Heart left ventricle (tissue), 13 donors: ENCODE results near the gene CHST11.

Experiments used
- POLR2A ChIP-seq, 2 donors: fragments of 450-650 bp; IDR thresholded peaks; one replicate each; pipeline ENCODE4 v1.6.1; 2017; ENCODE audit warnings: antibody characterized with exemption in 2 of 2, mild to moderate bottlenecking in 2 of 2, moderate library complexity in 2 of 2
- TF ChIP-seq, protein P1 (sequence below), 12 donors: fragments of 200-600 bp; sonication (generic) in 4 of 12; IDR thresholded peaks; one replicate each; pipeline versions ENCODE4 v1.5.0 to v1.8.0; 2018 to 2022; ENCODE audit warnings: antibody characterized with exemption in 12 of 12, mild to moderate bottlenecking in 5 of 12
- donor health status: ischemic (EF 13 %, LVEDD 7.1; RV severe dilation, severe dysfunction).
- donor health status: DM: no; HTN: yes; CAD: no.
- donor health status: DM: no; HTN: no; CAD: no.
- donor health status: ischemic (EF 25% LVEDD 6.9; RV normal size, moderate dysfunction).
- donor health status: ischemic (EF 25% LVEDD 5.7; RV mildly dilated, moderate dysfunction).
- donor health status: ischemic (EF 35%, LVEDD 5.7; RV mildly dilated, moderate dysfunction).
- donor health status: nonischemic (EF 11% LVEDD 7.7; RV severe dilation, severe dysfunction).
- donor health status: DM: yes; HTN: yes; CAD: no.
- donor health status: PGD.
- donor health status: ischemic (EF 29% LVEDD 5.4; RV normal size, mild dysfunction).
- donor health status: nonischemic (EF 23%, LVEDD 6.1; RV moderate dilation, normal function).

DNA sequence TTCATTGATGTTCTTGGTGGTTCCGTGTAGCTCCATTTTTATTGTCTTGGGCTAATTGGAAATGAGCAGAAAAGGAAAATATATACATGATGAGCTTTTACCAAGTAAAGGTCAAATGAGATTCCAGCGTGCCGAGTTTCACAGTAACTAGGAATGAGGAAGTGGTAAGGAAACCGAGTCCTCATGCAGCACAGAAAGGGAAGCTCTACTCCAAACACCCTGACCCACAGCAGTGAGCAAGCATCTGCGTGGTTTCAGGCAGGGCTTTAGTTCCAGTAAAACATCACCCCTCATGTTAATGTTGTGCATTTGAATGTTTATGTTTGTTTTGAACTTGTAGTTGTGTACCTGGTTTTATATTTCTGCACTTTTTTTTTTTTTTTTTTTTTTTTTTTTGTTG is 293.3 kb downstream of the CHST11 start:
- TF ChIP-seq, protein P1, sequence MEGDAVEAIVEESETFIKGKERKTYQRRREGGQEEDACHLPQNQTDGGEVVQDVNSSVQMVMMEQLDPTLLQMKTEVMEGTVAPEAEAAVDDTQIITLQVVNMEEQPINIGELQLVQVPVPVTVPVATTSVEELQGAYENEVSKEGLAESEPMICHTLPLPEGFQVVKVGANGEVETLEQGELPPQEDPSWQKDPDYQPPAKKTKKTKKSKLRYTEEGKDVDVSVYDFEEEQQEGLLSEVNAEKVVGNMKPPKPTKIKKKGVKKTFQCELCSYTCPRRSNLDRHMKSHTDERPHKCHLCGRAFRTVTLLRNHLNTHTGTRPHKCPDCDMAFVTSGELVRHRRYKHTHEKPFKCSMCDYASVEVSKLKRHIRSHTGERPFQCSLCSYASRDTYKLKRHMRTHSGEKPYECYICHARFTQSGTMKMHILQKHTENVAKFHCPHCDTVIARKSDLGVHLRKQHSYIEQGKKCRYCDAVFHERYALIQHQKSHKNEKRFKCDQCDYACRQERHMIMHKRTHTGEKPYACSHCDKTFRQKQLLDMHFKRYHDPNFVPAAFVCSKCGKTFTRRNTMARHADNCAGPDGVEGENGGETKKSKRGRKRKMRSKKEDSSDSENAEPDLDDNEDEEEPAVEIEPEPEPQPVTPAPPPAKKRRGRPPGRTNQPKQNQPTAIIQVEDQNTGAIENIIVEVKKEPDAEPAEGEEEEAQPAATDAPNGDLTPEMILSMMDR (IDR thresholded peaks at IDR 0.05), result no peak
- no peak for TF ChIP-seq POLR2A (IDR thresholded peaks at IDR 0.05)
